Testis (tissue), 2 donors: ENCODE results near the gene FGFR2.
"Not testable (repeated sequence)": the region's sequence is repeated elsewhere in the genome, so short reads cannot be mapped to it uniquely, and the experiment has no call there.

Experiments
- POLR2A ChIP-seq: fragments of 450-650 bp; IDR thresholded peaks from one replicate; pipeline ENCODE4 v1.6.1; 2017; ENCODE audit warnings: antibody characterized with exemption, mild to moderate bottlenecking, moderate library complexity
- TF ChIP-seq, protein P1 (sequence below), 3 experiments: fragments of 450-650 bp in 2 of 3; fragments of 200-600 bp in 1 of 3; sonication (generic) in 1 of 3; IDR thresholded peaks; one replicate each; pipeline ENCODE4 v1.5.1; 2016 to 2019; ENCODE audit warnings: antibody characterized with exemption in 3 of 3, mild to moderate bottlenecking in 2 of 3, moderate library complexity in 1 of 3

DNA sequence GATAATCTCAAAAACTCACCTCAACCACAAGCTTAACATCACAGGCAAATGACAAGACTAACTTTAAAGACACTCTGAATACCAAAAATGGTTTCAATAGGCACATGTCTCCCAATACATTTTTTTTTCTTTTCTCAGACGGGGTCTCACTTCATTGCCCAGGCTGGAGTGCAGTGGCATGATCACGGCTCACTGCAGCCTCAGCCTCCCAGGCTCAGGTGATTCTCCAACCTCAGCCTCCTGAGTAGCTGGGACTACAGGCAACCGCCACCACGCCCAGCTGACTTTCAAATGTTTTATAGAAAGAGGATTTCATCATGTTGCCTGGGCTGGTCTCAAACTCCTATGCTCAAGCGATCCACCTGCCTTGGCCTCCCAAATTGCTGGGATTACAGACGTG lies 77.7 kb downstream of the FGFR2 start:
- TF ChIP-seq, protein P1, sequence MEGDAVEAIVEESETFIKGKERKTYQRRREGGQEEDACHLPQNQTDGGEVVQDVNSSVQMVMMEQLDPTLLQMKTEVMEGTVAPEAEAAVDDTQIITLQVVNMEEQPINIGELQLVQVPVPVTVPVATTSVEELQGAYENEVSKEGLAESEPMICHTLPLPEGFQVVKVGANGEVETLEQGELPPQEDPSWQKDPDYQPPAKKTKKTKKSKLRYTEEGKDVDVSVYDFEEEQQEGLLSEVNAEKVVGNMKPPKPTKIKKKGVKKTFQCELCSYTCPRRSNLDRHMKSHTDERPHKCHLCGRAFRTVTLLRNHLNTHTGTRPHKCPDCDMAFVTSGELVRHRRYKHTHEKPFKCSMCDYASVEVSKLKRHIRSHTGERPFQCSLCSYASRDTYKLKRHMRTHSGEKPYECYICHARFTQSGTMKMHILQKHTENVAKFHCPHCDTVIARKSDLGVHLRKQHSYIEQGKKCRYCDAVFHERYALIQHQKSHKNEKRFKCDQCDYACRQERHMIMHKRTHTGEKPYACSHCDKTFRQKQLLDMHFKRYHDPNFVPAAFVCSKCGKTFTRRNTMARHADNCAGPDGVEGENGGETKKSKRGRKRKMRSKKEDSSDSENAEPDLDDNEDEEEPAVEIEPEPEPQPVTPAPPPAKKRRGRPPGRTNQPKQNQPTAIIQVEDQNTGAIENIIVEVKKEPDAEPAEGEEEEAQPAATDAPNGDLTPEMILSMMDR (IDR thresholded peaks at IDR 0.05) = not testable (repeated sequence)
- TF ChIP-seq POLR2A = not testable (repeated sequence)
